Ectodermal cell (in vitro differentiated cells): ENCODE measurements around the gene SEC22A.
"Not testable (repeated sequence)": the region's sequence is repeated elsewhere in the genome, so short reads cannot be mapped to it uniquely, and the experiment has no call there.

Experiments used
- H3K27ac ChIP-seq: 2 replicates; pipeline ENCODE4 v1.7.0; 2013; ENCODE audit warnings: mild to moderate bottlenecking, low read depth, low read length; ENCODE audit not compliant: insufficient read depth, poor library complexity, severe bottlenecking
- H3K27me3 ChIP-seq: 2 replicates; pipeline ENCODE4 v1.7.0; 2013; ENCODE audit warnings: mild to moderate bottlenecking, low read length; ENCODE audit not compliant: insufficient read depth, control insufficient read depth, poor library complexity, severe bottlenecking
- H3K36me3 ChIP-seq: one replicate; pipeline ENCODE4 v1.7.0; 2013; ENCODE audit warnings: low read length; ENCODE audit not compliant: control insufficient read depth, insufficient read depth
- H3K4me1 ChIP-seq: one replicate; pipeline ENCODE4 v1.7.0; 2013; ENCODE audit warnings: low read length; ENCODE audit not compliant: control insufficient read depth, insufficient read depth
- H3K4me3 ChIP-seq: 2 replicates; pipeline ENCODE4 v1.7.0; 2013; ENCODE audit warnings: low read depth, low read length, control low read depth; ENCODE audit not compliant: insufficient read depth
- H3K9me3 ChIP-seq: 2 replicates; pipeline ENCODE4 v1.7.0; 2013; ENCODE audit warnings: mild to moderate bottlenecking, low read length, moderate library complexity; ENCODE audit not compliant: control insufficient read depth
- WGBS, 2 experiments: methylation state at CpG; one replicate each; pipeline ENCODE4 v1.1.7; 2013; ENCODE audit warnings: missing lambda C conversion rate in 2 of 2; 5-methylcytosine and 5-hydroxymethylcytosine counted together

The SEC22A gene

GRCh38 chr3:123225016-123225415, 23.3 kb downstream of the SEC22A start:
- 88 to 98% methylated on average over 3 of the region's 3 CpGs for WGBS, 2 experiments
- no peak overlapping the region for H3K27ac ChIP-seq
- H3K4me3 ChIP-seq, result no peak overlapping the region
- H3K4me1 ChIP-seq, result no peaks in the 10 kb centered on the region
- no peaks in the 10 kb centered on the region for H3K9me3 ChIP-seq
- peaks cover 11% of the 10 kb centered on the region for H3K36me3 ChIP-seq
- H3K27me3 ChIP-seq, result no peaks in the 10 kb centered on the region

GRCh38 chr3:123226549-123226948, 24.8 kb downstream of the SEC22A start:
- Histone ChIP-seq H3K36me3 (peaks cover 14% of the 10 kb centered on the region), H3K27me3 (no peaks in the 10 kb centered on the region), H3K4me1 (no peaks in the 10 kb centered on the region), H3K27ac (no peak overlapping the region), H3K9me3 (no peaks in the 10 kb centered on the region), H3K4me3 (no peak overlapping the region)

GRCh38 chr3:123229145-123229544, 27.4 kb downstream of the SEC22A start:
- Histone ChIP-seq H3K36me3 (peaks cover 14% of the 10 kb centered on the region), H3K27ac (no peak overlapping the region), H3K9me3 (no peaks in the 10 kb centered on the region), H3K4me3 (no peak overlapping the region), H3K4me1 (no peaks in the 10 kb centered on the region), H3K27me3 (no peaks in the 10 kb centered on the region)
- 90 to 96% methylated on average over 2 of the region's 2 CpGs for WGBS, 2 experiments

GRCh38 chr3:123236902-123237301, 35.2 kb downstream of the SEC22A start:
- no peaks in the 10 kb centered on the region for H3K4me1 ChIP-seq
- WGBS, 2 experiments, result 92 to 98% methylated on average over 3 of the region's 3 CpGs
- no peaks in the 10 kb centered on the region for H3K27me3 ChIP-seq
- no peak overlapping the region for H3K27ac ChIP-seq
- H3K4me3 ChIP-seq, result no peak overlapping the region
- H3K36me3 ChIP-seq, result no peaks in the 10 kb centered on the region
- H3K9me3 ChIP-seq, result no peaks in the 10 kb centered on the region

- H3K9me3 ChIP-seq, result not testable (repeated sequence)
- no CpG with 5 or more reads among the region's 2 CpGs for WGBS, 2 experiments
These were observed 37.4 kb downstream of the SEC22A start for GRCh38 chr3:123239186-123239585.

GRCh38 chr3:123239756-123240155, 38.0 kb downstream of the SEC22A start:
- Histone ChIP-seq H3K27ac (no peak overlapping the region), H3K27me3 (no peaks in the 10 kb centered on the region), H3K9me3 (no peaks in the 10 kb centered on the region), H3K4me3 (no peak overlapping the region), H3K4me1 (no peaks in the 10 kb centered on the region), H3K36me3 (no peaks in the 10 kb centered on the region)
- 97 to 100% methylated on average over 1 of the region's 1 CpG for WGBS, 2 experiments

More at GRCh38 chr3:123239186-123239585, 37.4 kb downstream of the SEC22A start:
- not testable (repeated sequence) for H3K27me3 ChIP-seq, H3K4me1 ChIP-seq, H3K36me3 ChIP-seq, H3K27ac ChIP-seq, H3K4me3 ChIP-seq

- Histone ChIP-seq H3K27me3 (no peaks in the 10 kb centered on the region), H3K9me3 (no peaks in the 10 kb centered on the region), H3K4me3 (no peak overlapping the region), H3K36me3 (no peaks in the 10 kb centered on the region), H3K27ac (no peak overlapping the region), H3K4me1 (no peaks in the 10 kb centered on the region)
- WGBS, 2 experiments, result 95 to 100% methylated on average over 3 to 4 of the region's 4 CpGs
These were observed 42.4 kb downstream of the SEC22A start for GRCh38 chr3:123244128-123244527.

GRCh38 chr3:123246866-123247265, 45.1 kb downstream of the SEC22A start:
- Histone ChIP-seq H3K9me3 (no peaks in the 10 kb centered on the region), H3K27ac (no peak overlapping the region), H3K27me3 (no peaks in the 10 kb centered on the region), H3K4me3 (no peak overlapping the region), H3K4me1 (no peaks in the 10 kb centered on the region), H3K36me3 (no peaks in the 10 kb centered on the region)
- 83 to 91% methylated on average over 3 of the region's 3 CpGs for WGBS, 2 experiments

- H3K4me1 ChIP-seq, result no peaks in the 10 kb centered on the region
- 87 to 88% methylated on average over 2 of the region's 2 CpGs for WGBS, 2 experiments
- no peak overlapping the region for H3K27ac ChIP-seq
- no peak overlapping the region for H3K4me3 ChIP-seq
- H3K27me3 ChIP-seq, result no peaks in the 10 kb centered on the region
- no peaks in the 10 kb centered on the region for H3K36me3 ChIP-seq
- no peaks in the 10 kb centered on the region for H3K9me3 ChIP-seq
These were observed 54.5 kb downstream of the SEC22A start for GRCh38 chr3:123256256-123256655.

- Histone ChIP-seq H3K4me1 (no peaks in the 10 kb centered on the region), H3K27ac (no peak overlapping the region), H3K4me3 (no peak overlapping the region), H3K9me3 (no peaks in the 10 kb centered on the region), H3K27me3 (no peaks in the 10 kb centered on the region), H3K36me3 (no peaks in the 10 kb centered on the region)
These were observed 56.6 kb downstream of the SEC22A start for GRCh38 chr3:123258359-123258758.

- WGBS, 2 experiments, result 77 to 100% methylated on average over 2 to 3 of the region's 3 CpGs
- Histone ChIP-seq H3K27ac (no peak overlapping the region), H3K4me3 (no peak overlapping the region), H3K27me3 (no peaks in the 10 kb centered on the region), H3K9me3 (no peaks in the 10 kb centered on the region), H3K36me3 (no peaks in the 10 kb centered on the region), H3K4me1 (no peaks in the 10 kb centered on the region)
These were observed 57.2 kb downstream of the SEC22A start for GRCh38 chr3:123258811-123259420.
